ENCODE data around the gene HNRNPA3. TPM values are rescaled to one million over a fixed set of nuclear protein-coding genes. Genes with fewer than 3 reads are reported as not detected.
A peak's percentile ranks its signal among the peaks of the same experiment; 100 is the strongest.

Gene HNRNPA3
- total and polyA plus RNA-seq, 2 of the 13 experiments (the other 11 are each of a cell fraction or from before 2014, with no cell fraction given), result 73.3 to 97.7 TPM

DNA sequence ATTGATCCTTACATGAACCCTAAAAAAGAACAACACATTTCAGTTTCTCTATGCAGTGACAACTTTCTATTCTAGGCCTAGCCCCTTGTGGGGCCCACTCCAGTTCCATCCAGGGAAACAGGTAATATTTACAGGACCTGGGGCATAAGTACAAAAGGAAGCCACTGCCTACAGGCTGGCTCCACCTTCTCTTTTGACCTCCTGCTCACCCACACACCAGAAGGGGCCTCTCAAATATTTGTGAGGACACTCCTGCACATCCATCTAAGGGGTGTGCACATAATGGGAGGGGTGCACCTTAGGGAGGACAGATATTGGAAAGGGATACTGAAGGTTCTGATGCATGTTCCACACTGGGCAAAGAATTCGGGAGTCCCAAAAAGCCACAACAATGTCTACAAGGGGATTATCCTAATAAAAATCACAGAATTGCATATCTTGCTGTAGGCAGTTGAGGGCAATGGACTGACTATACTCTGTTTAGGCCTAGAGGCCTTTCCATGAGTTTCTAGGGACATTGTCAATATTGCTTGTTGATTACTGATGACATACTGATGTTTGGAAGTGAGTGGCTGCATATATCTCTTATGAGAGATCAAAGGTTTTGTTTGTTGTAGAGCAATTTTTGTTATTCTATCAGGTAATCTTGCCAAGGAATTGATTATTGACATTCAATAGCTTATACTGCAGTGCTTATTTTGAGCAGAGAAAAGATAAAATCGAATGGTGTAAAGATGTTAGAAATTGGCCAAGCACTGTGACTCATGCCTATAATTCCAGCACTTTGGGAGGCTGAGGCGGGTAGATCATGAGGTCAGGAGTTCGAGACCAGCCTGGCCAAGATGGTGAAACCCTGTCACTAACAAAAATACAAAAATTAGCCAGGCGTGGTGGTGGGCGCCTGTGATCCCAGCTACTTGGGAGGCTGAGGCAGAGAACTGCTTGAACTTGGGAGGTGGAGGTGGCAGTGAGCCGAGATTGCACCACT lies 23.8 kb upstream of the HNRNPA3 start (continued):
- TF ChIP-seq, protein P1, sequence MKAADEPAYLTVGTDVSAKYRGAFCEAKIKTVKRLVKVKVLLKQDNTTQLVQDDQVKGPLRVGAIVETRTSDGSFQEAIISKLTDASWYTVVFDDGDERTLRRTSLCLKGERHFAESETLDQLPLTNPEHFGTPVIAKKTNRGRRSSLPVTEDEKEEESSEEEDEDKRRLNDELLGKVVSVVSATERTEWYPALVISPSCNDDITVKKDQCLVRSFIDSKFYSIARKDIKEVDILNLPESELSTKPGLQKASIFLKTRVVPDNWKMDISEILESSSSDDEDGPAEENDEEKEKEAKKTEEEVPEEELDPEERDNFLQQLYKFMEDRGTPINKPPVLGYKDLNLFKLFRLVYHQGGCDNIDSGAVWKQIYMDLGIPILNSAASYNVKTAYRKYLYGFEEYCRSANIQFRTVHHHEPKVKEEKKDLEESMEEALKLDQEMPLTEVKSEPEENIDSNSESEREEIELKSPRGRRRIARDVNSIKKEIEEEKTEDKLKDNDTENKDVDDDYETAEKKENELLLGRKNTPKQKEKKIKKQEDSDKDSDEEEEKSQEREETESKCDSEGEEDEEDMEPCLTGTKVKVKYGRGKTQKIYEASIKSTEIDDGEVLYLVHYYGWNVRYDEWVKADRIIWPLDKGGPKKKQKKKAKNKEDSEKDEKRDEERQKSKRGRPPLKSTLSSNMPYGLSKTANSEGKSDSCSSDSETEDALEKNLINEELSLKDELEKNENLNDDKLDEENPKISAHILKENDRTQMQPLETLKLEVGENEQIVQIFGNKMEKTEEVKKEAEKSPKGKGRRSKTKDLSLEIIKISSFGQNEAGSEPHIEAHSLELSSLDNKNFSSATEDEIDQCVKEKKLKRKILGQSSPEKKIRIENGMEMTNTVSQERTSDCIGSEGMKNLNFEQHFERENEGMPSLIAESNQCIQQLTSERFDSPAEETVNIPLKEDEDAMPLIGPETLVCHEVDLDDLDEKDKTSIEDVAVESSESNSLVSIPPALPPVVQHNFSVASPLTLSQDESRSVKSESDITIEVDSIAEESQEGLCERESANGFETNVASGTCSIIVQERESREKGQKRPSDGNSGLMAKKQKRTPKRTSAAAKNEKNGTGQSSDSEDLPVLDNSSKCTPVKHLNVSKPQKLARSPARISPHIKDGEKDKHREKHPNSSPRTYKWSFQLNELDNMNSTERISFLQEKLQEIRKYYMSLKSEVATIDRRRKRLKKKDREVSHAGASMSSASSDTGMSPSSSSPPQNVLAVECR (CRISPR knock-in tag; IDR thresholded peaks at IDR 0.05; ENCODE audit: borderline replicate concordance), result peak; percentile 48; the same call in 1 of the 2 replicates
- TF ChIP-seq, protein P2, sequence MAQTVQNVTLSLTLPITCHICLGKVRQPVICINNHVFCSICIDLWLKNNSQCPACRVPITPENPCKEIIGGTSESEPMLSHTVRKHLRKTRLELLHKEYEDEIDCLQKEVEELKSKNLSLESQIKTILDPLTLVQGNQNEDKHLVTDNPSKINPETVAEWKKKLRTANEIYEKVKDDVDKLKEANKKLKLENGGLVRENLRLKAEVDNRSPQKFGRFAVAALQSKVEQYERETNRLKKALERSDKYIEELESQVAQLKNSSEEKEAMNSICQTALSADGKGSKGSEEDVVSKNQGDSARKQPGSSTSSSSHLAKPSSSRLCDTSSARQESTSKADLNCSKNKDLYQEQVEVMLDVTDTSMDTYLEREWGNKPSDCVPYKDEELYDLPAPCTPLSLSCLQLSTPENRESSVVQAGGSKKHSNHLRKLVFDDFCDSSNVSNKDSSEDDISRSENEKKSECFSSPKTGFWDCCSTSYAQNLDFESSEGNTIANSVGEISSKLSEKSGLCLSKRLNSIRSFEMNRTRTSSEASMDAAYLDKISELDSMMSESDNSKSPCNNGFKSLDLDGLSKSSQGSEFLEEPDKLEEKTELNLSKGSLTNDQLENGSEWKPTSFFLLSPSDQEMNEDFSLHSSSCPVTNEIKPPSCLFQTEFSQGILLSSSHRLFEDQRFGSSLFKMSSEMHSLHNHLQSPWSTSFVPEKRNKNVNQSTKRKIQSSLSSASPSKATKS (CRISPR knock-in tag; IDR thresholded peaks at IDR 0.05), result peak; percentile 85; the same call in 1 of the 2 replicates
- peak; percentile 94 for TF ChIP-seq KAT2B (IDR thresholded peaks at IDR 0.05; ENCODE audit: borderline replicate concordance, low read depth, low read length)
- no peak for TF ChIP-seq ZFP36 (IDR thresholded peaks at IDR 0.05; ENCODE audit: borderline replicate concordance, low read depth, low read length, partially characterized antibody)
- peak; percentile 22; the same call in 1 of the 2 replicates for TF ChIP-seq RFXANK (CRISPR knock-in tag; IDR thresholded peaks at IDR 0.05)
- no peak for TF ChIP-seq HINFP (CRISPR knock-in tag; IDR thresholded peaks at IDR 0.05; ENCODE audit: low read depth)
- TF ChIP-seq NFKB2 (CRISPR knock-in tag; IDR thresholded peaks at IDR 0.05; ENCODE audit: borderline replicate concordance), result no peak
- TF ChIP-seq, protein P3, sequence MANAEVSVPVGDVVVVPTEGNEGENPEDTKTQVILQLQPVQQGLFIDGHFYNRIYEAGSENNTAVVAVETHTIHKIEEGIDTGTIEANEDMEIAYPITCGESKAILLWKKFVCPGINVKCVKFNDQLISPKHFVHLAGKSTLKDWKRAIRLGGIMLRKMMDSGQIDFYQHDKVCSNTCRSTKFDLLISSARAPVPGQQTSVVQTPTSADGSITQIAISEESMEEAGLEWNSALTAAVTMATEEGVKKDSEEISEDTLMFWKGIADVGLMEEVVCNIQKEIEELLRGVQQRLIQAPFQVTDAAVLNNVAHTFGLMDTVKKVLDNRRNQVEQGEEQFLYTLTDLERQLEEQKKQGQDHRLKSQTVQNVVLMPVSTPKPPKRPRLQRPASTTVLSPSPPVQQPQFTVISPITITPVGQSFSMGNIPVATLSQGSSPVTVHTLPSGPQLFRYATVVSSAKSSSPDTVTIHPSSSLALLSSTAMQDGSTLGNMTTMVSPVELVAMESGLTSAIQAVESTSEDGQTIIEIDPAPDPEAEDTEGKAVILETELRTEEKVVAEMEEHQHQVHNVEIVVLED (CRISPR knock-in tag; IDR thresholded peaks at IDR 0.05; ENCODE audit: borderline replicate concordance), result peak; percentile 27; the same call in 1 of the 2 replicates
- no peak for TF ChIP-seq BCLAF1 (IDR thresholded peaks at IDR 0.05)
- TF ChIP-seq ATM (IDR thresholded peaks at IDR 0.05; ENCODE audit: borderline replicate concordance), result no peak
- peak; percentile 66 for TF ChIP-seq ATF1 (CRISPR knock-in tag; IDR thresholded peaks at IDR 0.05)
- TF ChIP-seq MTF2 (CRISPR knock-in tag; IDR thresholded peaks at IDR 0.05; ENCODE audit: borderline replicate concordance), result 0 out of 2 replicates have a peak, but pooled peaks have one; percentile 34
- peak; percentile 74; the same call in 1 of the 2 replicates for TF ChIP-seq ZNF615 (CRISPR knock-in tag; IDR thresholded peaks at IDR 0.05; ENCODE audit: borderline replicate concordance)
- TF ChIP-seq ZNF567 (CRISPR knock-in tag; IDR thresholded peaks at IDR 0.05; ENCODE audit: borderline replicate concordance), result 0 out of 2 replicates have a peak, but pooled peaks have one; percentile 60

All from HepG2 (cell line).